HL-60 (cell line): ENCODE measurements around the gene CDH22.
A peak's percentile ranks its signal among the peaks of the same experiment; 100 is the strongest.

Source experiments
- DNase-seq, 2 experiments: peaks; one replicate each; pipeline ENCODE4 v3.0.0-alpha.2; 2010 to 2020; ENCODE audit warnings: low read depth in 1 of 2, low spot score in 1 of 2
- H3K27ac ChIP-seq: fragments of 250-450 bp; sonication (Bioruptor Pico); replicated peaks from 2 replicates; pipeline ENCODE4 v1.5.1; 2020; ENCODE audit warnings: mild to moderate bottlenecking, moderate library complexity
- H3K27me3 ChIP-seq: fragments of 250-450 bp; sonication (Bioruptor Pico); 2 replicates; pipeline ENCODE4 v1.5.1; 2021; ENCODE audit warnings: mild to moderate bottlenecking, moderate library complexity; ENCODE audit not compliant: insufficient read depth, poor library complexity, severe bottlenecking
- H3K4me3 ChIP-seq: replicated peaks from 2 replicates; pipeline ENCODE4 v1.5.1; 2011; ENCODE audit warnings: mild to moderate bottlenecking, control low read depth, low read length; ENCODE audit not compliant: insufficient read depth
- CTCF ChIP-seq: IDR thresholded peaks from one replicate; pipeline ENCODE4 v1.5.1; 2011; ENCODE audit warnings: low read length, control low read depth, inconsistent platforms; ENCODE audit not compliant: insufficient read depth
- GABPA ChIP-seq: IDR thresholded peaks from 2 replicates; pipeline ENCODE4 v1.6.1; 2012; ENCODE audit warnings: low read depth
- POLR2AphosphoS5 ChIP-seq: IDR thresholded peaks from 2 replicates; pipeline ENCODE4 v1.6.1; 2012; ENCODE audit warnings: low read depth
- REST ChIP-seq: IDR thresholded peaks from 2 replicates; pipeline ENCODE4 v1.6.1; 2012; ENCODE audit warnings: low read depth; ENCODE audit not compliant: insufficient replicate concordance
- SPI1 ChIP-seq: IDR thresholded peaks from 2 replicates; pipeline ENCODE4 v1.6.1; 2012; ENCODE audit warnings: low read depth, mild to moderate bottlenecking, borderline replicate concordance

CDH22 gene

GRCh38 chr20:46172455-46172854 is 135.8 kb downstream of the CDH22 start:
- no peak for DNase-seq
- Histone ChIP-seq H3K4me3 (no peak overlapping the region), H3K27me3 (peaks cover 17% of the 10 kb centered on the region), H3K27ac (no peak overlapping the region)
- TF ChIP-seq SPI1 (no peak), CTCF (no peak), GABPA (no peak), REST (no peak), POLR2AphosphoS5 (no peak)

GRCh38 chr20:46171909-46172308 is 136.4 kb downstream of the CDH22 start:
- H3K4me3 ChIP-seq = no peak overlapping the region
- TF ChIP-seq POLR2AphosphoS5 (no peak), SPI1 (no peak), GABPA (no peak), CTCF (no peak), REST (no peak)
- H3K27ac ChIP-seq = no peak overlapping the region
- peaks cover 17% of the 10 kb centered on the region for H3K27me3 ChIP-seq
- DNase-seq = peak in 1 of 2 experiments; percentile 4

DNA sequence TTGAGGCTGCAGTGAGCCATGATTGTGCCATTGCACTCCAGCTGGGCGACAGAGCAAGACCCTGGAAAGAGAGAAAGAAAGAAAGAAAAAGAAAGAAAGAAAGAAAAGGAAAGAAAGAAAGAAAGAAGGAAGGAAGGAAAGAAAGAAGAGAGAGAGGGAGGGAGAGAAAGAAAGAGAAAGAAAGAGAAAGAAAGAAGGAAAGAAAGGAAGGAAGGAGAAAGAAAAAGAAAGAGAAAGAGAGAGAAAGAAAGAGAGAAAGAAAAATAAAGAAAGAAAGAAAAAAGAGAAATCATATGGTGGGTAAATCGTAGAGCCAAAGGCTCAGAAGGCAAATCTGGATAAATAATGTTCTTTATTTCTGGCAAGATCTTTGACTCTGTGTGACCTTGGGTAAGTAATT is 136.8 kb downstream of the CDH22 start:
- Histone ChIP-seq H3K27ac (no peak overlapping the region), H3K27me3 (peaks cover 16% of the 10 kb centered on the region), H3K4me3 (no peak overlapping the region)
- DNase-seq = no peak
- TF ChIP-seq CTCF = no peak
- no peak for TF ChIP-seq REST
- no peak for TF ChIP-seq SPI1
- no peak for TF ChIP-seq POLR2AphosphoS5
- TF ChIP-seq GABPA = no peak
